Activated naive CD4-positive, alpha-beta T cell treated with anti-CD3 and anti-CD28 coated beads for 36 hours (primary cell): ENCODE data around the gene CAMTA1. TPM values are rescaled to one million over a fixed set of nuclear protein-coding genes. Genes with fewer than 3 reads are reported as not detected.

Experiments used
- CTCF ChIA-PET: fragments of 350-600 bp; sonication (Branson Sonifier 250); formaldehyde crosslinking; loops from one replicate; lab custom pipeline; 2021; ENCODE audit warnings: antibody characterized with exemption; lab: Charles Lee
- DNase-seq: peaks from one replicate; pipeline ENCODE4 v3.0.0-alpha.2; 2020
- H3K27ac Mint-ChIP-seq: one replicate; pipeline ENCODE4 v1.8.0; 2021; ENCODE audit warnings: mild to moderate bottlenecking, mixed read lengths
- H3K27me3 Mint-ChIP-seq: one replicate; pipeline ENCODE4 v1.8.0; 2021; ENCODE audit warnings: low read depth, mixed read lengths
- H3K36me3 Mint-ChIP-seq: one replicate; pipeline ENCODE4 v1.8.0; 2021; ENCODE audit warnings: low read depth, mixed read lengths
- H3K4me1 Mint-ChIP-seq: one replicate; pipeline ENCODE4 v1.8.0; 2021; ENCODE audit warnings: low read depth, mixed read lengths
- H3K4me3 Mint-ChIP-seq: one replicate; pipeline ENCODE4 v1.8.0; 2021; ENCODE audit warnings: mild to moderate bottlenecking, moderate library complexity, mixed read lengths
- H3K9me3 Mint-ChIP-seq: one replicate; pipeline ENCODE4 v1.8.0; 2021; ENCODE audit warnings: mixed read lengths
- intact Hi-C: fragments of 100-400 bp; cut with micrococcal nuclease; formaldehyde crosslinking; loops from one replicate; pipeline ENCODE4 v1.15.1; 2023
- total RNA-seq, 2 experiments: library from RNA; stranded (reverse); gene quantifications; one replicate each; pipeline ENCODE4 v1.2.3, GENCODE V29; 2021

CAMTA1 gene
- total RNA-seq, 2 experiments from 2014 or later: 61.5 to 70.9 TPM

- no peak overlapping the region for H3K27ac Mint-ChIP-seq
- H3K27me3 Mint-ChIP-seq: peaks cover 31% of the 10 kb centered on the region
- DNase-seq: no peak
- CTCF ChIA-PET: interaction anchor here (1.2 kb wide), 1 partner anchor 32 kb away, joined by 3 read pairs; no protein-coding TSS in a partner anchor
- H3K4me1 Mint-ChIP-seq: peaks cover under 1% of the 10 kb centered on the region
- no peak overlapping the region for H3K4me3 Mint-ChIP-seq
- no peaks in the 10 kb centered on the region for H3K36me3 Mint-ChIP-seq
- intact Hi-C loops: no loop called here
- H3K9me3 Mint-ChIP-seq: peaks cover 9% of the 10 kb centered on the region
These were observed 206.0 kb downstream of the CAMTA1 start for GRCh38 chr1:6991266-6991665.

- DNase-seq: no peak
- Mint-ChIP-seq H3K4me3 (no peak overlapping the region), H3K27me3 (peaks cover 19% of the 10 kb centered on the region), H3K36me3 (no peaks in the 10 kb centered on the region), H3K9me3 (peaks cover 9% of the 10 kb centered on the region), H3K4me1 (peaks cover 12% of the 10 kb centered on the region), H3K27ac (no peak overlapping the region)
- intact Hi-C loops: loop anchor here (2.0 kb wide), 1 partner anchor 33 kb away; no protein-coding TSS in a partner anchor
- CTCF ChIA-PET: interaction anchor here (0.7 kb wide), 1 partner anchor 47 kb away, joined by 4 read pairs; no protein-coding TSS in a partner anchor
These were observed 210.5 kb downstream of the CAMTA1 start for GRCh38 chr1:6995789-6996188.

GRCh38 chr1:6996371-6996770 lies 211.1 kb downstream of the CAMTA1 start:
- DNase-seq: peak; percentile 30
- Mint-ChIP-seq H3K4me3 (no peak overlapping the region), H3K36me3 (no peaks in the 10 kb centered on the region), H3K27ac (no peak overlapping the region), H3K4me1 (peaks cover 15% of the 10 kb centered on the region), H3K9me3 (peaks cover 9% of the 10 kb centered on the region), H3K27me3 (peaks cover 20% of the 10 kb centered on the region)
- intact Hi-C loops: loop anchor here (2.0 kb wide), 1 partner anchor 34 kb away; no protein-coding TSS in a partner anchor
- CTCF ChIA-PET: interaction anchor here (0.7 kb wide), 1 partner anchor 48 kb away, joined by 4 read pairs; no protein-coding TSS in a partner anchor

GRCh38 chr1:6996866-6997265 lies 211.6 kb downstream of the CAMTA1 start:
- Mint-ChIP-seq H3K27ac (no peak overlapping the region), H3K9me3 (peaks cover 9% of the 10 kb centered on the region), H3K4me3 (no peak overlapping the region), H3K27me3 (peaks cover 21% of the 10 kb centered on the region), H3K36me3 (no peaks in the 10 kb centered on the region), H3K4me1 (peaks cover 15% of the 10 kb centered on the region)
- DNase-seq: no peak
- intact Hi-C loops: loop anchor here (2.0 kb wide), 1 partner anchor 34 kb away; no protein-coding TSS in a partner anchor
- CTCF ChIA-PET: no interaction called here

- Mint-ChIP-seq H3K4me3 (no peak overlapping the region), H3K27me3 (peaks cover 16% of the 10 kb centered on the region), H3K4me1 (peaks cover 15% of the 10 kb centered on the region), H3K9me3 (peaks cover 8% of the 10 kb centered on the region), H3K36me3 (no peaks in the 10 kb centered on the region), H3K27ac (no peak overlapping the region)
- intact Hi-C loops: no loop called here
- CTCF ChIA-PET: no interaction called here
- no peak for DNase-seq
These were observed 213.0 kb downstream of the CAMTA1 start for GRCh38 chr1:6998267-6998666.

GRCh38 chr1:6999826-7000225 lies 214.6 kb downstream of the CAMTA1 start:
- DNase-seq: no peak
- Mint-ChIP-seq H3K4me1 (peaks cover 15% of the 10 kb centered on the region), H3K27ac (no peak overlapping the region), H3K4me3 (no peak overlapping the region), H3K36me3 (no peaks in the 10 kb centered on the region), H3K9me3 (no peaks in the 10 kb centered on the region), H3K27me3 (peaks cover 14% of the 10 kb centered on the region)
- intact Hi-C loops: no loop called here
- CTCF ChIA-PET: no interaction called here

GRCh38 chr1:7000720-7001119 lies 215.5 kb downstream of the CAMTA1 start:
- Mint-ChIP-seq H3K36me3 (no peaks in the 10 kb centered on the region), H3K27me3 (peaks cover 9% of the 10 kb centered on the region), H3K4me1 (peaks cover 15% of the 10 kb centered on the region), H3K27ac (no peak overlapping the region), H3K9me3 (no peaks in the 10 kb centered on the region), H3K4me3 (no peak overlapping the region)
- intact Hi-C loops: no loop called here
- no peak for DNase-seq
- CTCF ChIA-PET: interaction anchor here (1.1 to 1.3 kb wide), 2 partner anchors 13 to 41 kb away, joined by 3 to 6 read pairs; no protein-coding TSS in a partner anchor

GRCh38 chr1:7002728-7003127 lies 217.5 kb downstream of the CAMTA1 start:
- H3K27ac Mint-ChIP-seq: no peak overlapping the region
- intact Hi-C loops: no loop called here
- H3K4me3 Mint-ChIP-seq: no peak overlapping the region
- no peaks in the 10 kb centered on the region for H3K9me3 Mint-ChIP-seq
- peaks cover 7% of the 10 kb centered on the region for H3K27me3 Mint-ChIP-seq
- H3K36me3 Mint-ChIP-seq: no peaks in the 10 kb centered on the region
- DNase-seq: no peak
- peaks cover 6% of the 10 kb centered on the region for H3K4me1 Mint-ChIP-seq
- CTCF ChIA-PET: no interaction called here

- DNase-seq: no peak
- H3K27me3 Mint-ChIP-seq: peaks cover 5% of the 10 kb centered on the region
- no peaks in the 10 kb centered on the region for H3K9me3 Mint-ChIP-seq
- peaks cover 6% of the 10 kb centered on the region for H3K4me1 Mint-ChIP-seq
- H3K27ac Mint-ChIP-seq: no peak overlapping the region
- no peaks in the 10 kb centered on the region for H3K36me3 Mint-ChIP-seq
- H3K4me3 Mint-ChIP-seq: no peak overlapping the region
- CTCF ChIA-PET: no interaction called here
- intact Hi-C loops: no loop called here
These were observed 218.4 kb downstream of the CAMTA1 start for GRCh38 chr1:7003676-7004075.

- no peak for DNase-seq
- Mint-ChIP-seq H3K9me3 (no peaks in the 10 kb centered on the region), H3K27ac (no peak overlapping the region), H3K4me3 (no peak overlapping the region), H3K4me1 (peaks cover 6% of the 10 kb centered on the region), H3K36me3 (no peaks in the 10 kb centered on the region), H3K27me3 (peaks cover 5% of the 10 kb centered on the region)
- intact Hi-C loops: no loop called here
- CTCF ChIA-PET: no interaction called here
These were observed 218.9 kb downstream of the CAMTA1 start for GRCh38 chr1:7004181-7004580.

- CTCF ChIA-PET: no interaction called here
- intact Hi-C loops: no loop called here
- peaks cover 5% of the 10 kb centered on the region for H3K27me3 Mint-ChIP-seq
- no peaks in the 10 kb centered on the region for H3K36me3 Mint-ChIP-seq
- no peak overlapping the region for H3K27ac Mint-ChIP-seq
- no peak for DNase-seq
- no peak overlapping the region for H3K4me3 Mint-ChIP-seq
- no peaks in the 10 kb centered on the region for H3K9me3 Mint-ChIP-seq
- H3K4me1 Mint-ChIP-seq: peaks cover 3% of the 10 kb centered on the region
These were observed 220.5 kb downstream of the CAMTA1 start for GRCh38 chr1:7005762-7006161.

- Mint-ChIP-seq H3K36me3 (no peaks in the 10 kb centered on the region), H3K4me3 (no peak overlapping the region), H3K9me3 (no peaks in the 10 kb centered on the region), H3K27ac (no peak overlapping the region), H3K4me1 (no peaks in the 10 kb centered on the region), H3K27me3 (peaks cover 2% of the 10 kb centered on the region)
- CTCF ChIA-PET: no interaction called here
- no peak for DNase-seq
- intact Hi-C loops: no loop called here
These were observed 222.0 kb downstream of the CAMTA1 start for GRCh38 chr1:7006996-7007871.

- no peak for DNase-seq
- CTCF ChIA-PET: no interaction called here
- no peaks in the 10 kb centered on the region for H3K9me3 Mint-ChIP-seq
- H3K4me3 Mint-ChIP-seq: no peak overlapping the region
- no peaks in the 10 kb centered on the region for H3K36me3 Mint-ChIP-seq
- no peak overlapping the region for H3K27ac Mint-ChIP-seq
- peaks cover 2% of the 10 kb centered on the region for H3K27me3 Mint-ChIP-seq
- intact Hi-C loops: no loop called here
- H3K4me1 Mint-ChIP-seq: no peaks in the 10 kb centered on the region
These were observed 222.6 kb downstream of the CAMTA1 start for GRCh38 chr1:7007902-7008301.
